Measurements from ENCODE around the gene XPR1. TPM values are rescaled to one million over a fixed set of nuclear protein-coding genes. Genes with fewer than 3 reads are reported as not detected.
"Not testable (repeated sequence)": the region's sequence is repeated elsewhere in the genome, so short reads cannot be mapped to it uniquely, and the experiment has no call there.

XPR1 gene
- total RNA-seq, 2 donors from 2014 or later = 18.0 to 21.2 TPM

- ATAC-seq (no peak), DNase-seq (ENCODE audit: low spot score) (no peak)
- Mint-ChIP-seq H3K36me3 (no peaks in the 10 kb centered on the region), H3K27ac (no peak overlapping the region), H3K4me3 (no peak overlapping the region), H3K9me3 (no peaks in the 10 kb centered on the region), H3K27me3 (no peaks in the 10 kb centered on the region), H3K4me1 (ENCODE audit: low read depth in 2 of 2) (peaks cover 8 to 18% of the 10 kb centered on the region in 2 donors)
Observed at GRCh38 chr1:180643693-180644092, 11.9 kb downstream of the XPR1 start.

GRCh38 chr1:180644526-180645192 lies 12.8 kb downstream of the XPR1 start:
- no peak for DNase-seq (ENCODE audit: low spot score)
- H3K4me1 Mint-ChIP-seq (ENCODE audit: low read depth in 2 of 2) = peaks cover 10 to 15% of the 10 kb centered on the region in 2 donors

GRCh38 chr1:180645261-180645660 lies 13.4 kb downstream of the XPR1 start:
- H3K4me1 Mint-ChIP-seq (ENCODE audit: low read depth in 2 of 2) = peaks cover 15% of the 10 kb centered on the region in 2 donors
- not testable (repeated sequence) for H3K27me3 Mint-ChIP-seq; H3K36me3 Mint-ChIP-seq; H3K27ac Mint-ChIP-seq; H3K9me3 Mint-ChIP-seq; ATAC-seq; DNase-seq (ENCODE audit: low spot score); H3K4me3 Mint-ChIP-seq

More at GRCh38 chr1:180644526-180645192, 12.8 kb downstream of the XPR1 start:
- Mint-ChIP-seq H3K27me3 (no peaks in the 10 kb centered on the region), H3K36me3 (no peaks in the 10 kb centered on the region), H3K27ac (no peak overlapping the region), H3K9me3 (no peaks in the 10 kb centered on the region), H3K4me3 (no peak overlapping the region)
- no peak for ATAC-seq

GRCh38 chr1:180646093-180646492 lies 14.3 kb downstream of the XPR1 start:
- Mint-ChIP-seq H3K4me3 (no peak overlapping the region), H3K36me3 (no peaks in the 10 kb centered on the region)

GRCh38 chr1:180646547-180646946 lies 14.7 kb downstream of the XPR1 start:
- Mint-ChIP-seq H3K27me3 (no peaks in the 10 kb centered on the region), H3K4me3 (no peak overlapping the region), H3K27ac (no peak overlapping the region), H3K9me3 (no peaks in the 10 kb centered on the region), H3K36me3 (no peaks in the 10 kb centered on the region), H3K4me1 (ENCODE audit: low read depth in 2 of 2) (peaks cover 17 to 18% of the 10 kb centered on the region in 2 donors)
- DNase-seq (ENCODE audit: low spot score) = no peak
- no peak for ATAC-seq

More at GRCh38 chr1:180646093-180646492, 14.3 kb downstream of the XPR1 start:
- no peaks in the 10 kb centered on the region for H3K27me3 Mint-ChIP-seq
- peaks cover 17 to 18% of the 10 kb centered on the region in 2 donors for H3K4me1 Mint-ChIP-seq (ENCODE audit: low read depth in 2 of 2)
- no peak for ATAC-seq
- no peak for DNase-seq (ENCODE audit: low spot score)
- H3K27ac Mint-ChIP-seq = no peak overlapping the region
- no peaks in the 10 kb centered on the region for H3K9me3 Mint-ChIP-seq

- Mint-ChIP-seq H3K36me3 (peaks cover 12% of the 10 kb centered on the region), H3K27me3 (no peaks in the 10 kb centered on the region), H3K9me3 (peaks cover 6% of the 10 kb centered on the region), H3K4me3 (no peak overlapping the region), H3K27ac (no peak overlapping the region), H3K4me1 (ENCODE audit: low read depth in 2 of 2) (peaks cover 11 to 16% of the 10 kb centered on the region in 2 donors)
- DNase-seq (ENCODE audit: low spot score) (no peak), ATAC-seq (no peak)
Observed at GRCh38 chr1:180652792-180653191, 21.0 kb downstream of the XPR1 start.

GRCh38 chr1:180662709-180663108 lies 30.9 kb downstream of the XPR1 start:
- H3K27ac Mint-ChIP-seq = no peak overlapping the region
- H3K4me1 Mint-ChIP-seq (ENCODE audit: low read depth in 2 of 2) = peaks cover 7 to 12% of the 10 kb centered on the region in 2 donors
- no peaks in the 10 kb centered on the region for H3K27me3 Mint-ChIP-seq
- ATAC-seq = no peak
- no peak overlapping the region for H3K4me3 Mint-ChIP-seq
- H3K9me3 Mint-ChIP-seq = peaks cover 31% of the 10 kb centered on the region
- peaks cover 56% of the 10 kb centered on the region for H3K36me3 Mint-ChIP-seq
- DNase-seq (ENCODE audit: low spot score) = no peak

GRCh38 chr1:180670681-180671080 lies 38.9 kb downstream of the XPR1 start:
- H3K4me1 Mint-ChIP-seq (ENCODE audit: low read depth in 2 of 2) = peaks cover 11 to 17% of the 10 kb centered on the region in 2 donors
- ATAC-seq = no peak
- H3K27ac Mint-ChIP-seq = no peak overlapping the region
- no peak overlapping the region for H3K4me3 Mint-ChIP-seq
- peaks cover 18% of the 10 kb centered on the region for H3K36me3 Mint-ChIP-seq
- H3K9me3 Mint-ChIP-seq = peaks cover 10% of the 10 kb centered on the region
- no peak for DNase-seq (ENCODE audit: low spot score)
- H3K27me3 Mint-ChIP-seq = no peaks in the 10 kb centered on the region

GRCh38 chr1:180672105-180672504 lies 40.3 kb downstream of the XPR1 start:
- no peak overlapping the region for H3K4me3 Mint-ChIP-seq
- ATAC-seq = no peak
- H3K36me3 Mint-ChIP-seq = peaks cover 9% of the 10 kb centered on the region
- H3K27ac Mint-ChIP-seq = no peak overlapping the region
- H3K27me3 Mint-ChIP-seq = no peaks in the 10 kb centered on the region
- peaks cover 7% of the 10 kb centered on the region for H3K9me3 Mint-ChIP-seq
- DNase-seq (ENCODE audit: low spot score) = no peak
- peaks cover 16 to 26% of the 10 kb centered on the region in 2 donors for H3K4me1 Mint-ChIP-seq (ENCODE audit: low read depth in 2 of 2)

- Mint-ChIP-seq H3K36me3 (peaks cover 9% of the 10 kb centered on the region), H3K9me3 (peaks cover 7% of the 10 kb centered on the region), H3K27me3 (no peaks in the 10 kb centered on the region), H3K27ac (no peak overlapping the region), H3K4me1 (ENCODE audit: low read depth in 2 of 2) (peaks cover 18 to 26% of the 10 kb centered on the region in 2 donors), H3K4me3 (no peak overlapping the region)
- DNase-seq (ENCODE audit: low spot score) (no peak), ATAC-seq (no peak)
Observed at GRCh38 chr1:180672505-180672904, 40.7 kb downstream of the XPR1 start.

- peaks cover 13 to 21% of the 10 kb centered on the region in 2 donors for H3K4me1 Mint-ChIP-seq (ENCODE audit: low read depth in 2 of 2)
- ATAC-seq = no peak
- peaks cover 15% of the 10 kb centered on the region for H3K36me3 Mint-ChIP-seq
- H3K27ac Mint-ChIP-seq = no peak overlapping the region
- H3K27me3 Mint-ChIP-seq = no peaks in the 10 kb centered on the region
- H3K4me3 Mint-ChIP-seq = no peak overlapping the region
- DNase-seq (ENCODE audit: low spot score) = no peak
- peaks cover 7% of the 10 kb centered on the region for H3K9me3 Mint-ChIP-seq
Observed at GRCh38 chr1:180674603-180675530, 43.0 kb downstream of the XPR1 start.

- DNase-seq (ENCODE audit: low spot score) (no peak), ATAC-seq (no peak)
- Mint-ChIP-seq H3K9me3 (peaks cover 7% of the 10 kb centered on the region), H3K27ac (no peak overlapping the region), H3K36me3 (peaks cover 15% of the 10 kb centered on the region), H3K4me1 (ENCODE audit: low read depth in 2 of 2) (peaks cover 13 to 21% of the 10 kb centered on the region in 2 donors), H3K4me3 (no peak overlapping the region), H3K27me3 (no peaks in the 10 kb centered on the region)
Observed at GRCh38 chr1:180675586-180675985, 43.8 kb downstream of the XPR1 start.

- DNase-seq (ENCODE audit: low spot score) (no peak), ATAC-seq (no peak)
- Mint-ChIP-seq H3K27me3 (no peaks in the 10 kb centered on the region), H3K9me3 (peaks cover 2% of the 10 kb centered on the region), H3K4me3 (no peak overlapping the region), H3K4me1 (ENCODE audit: low read depth in 2 of 2) (peaks cover 7 to 17% of the 10 kb centered on the region in 2 donors), H3K36me3 (peaks cover 12% of the 10 kb centered on the region), H3K27ac (peak overlapping the region in 1 of 2 donors; percentile 17)
Observed at GRCh38 chr1:180680558-180681144, 48.8 kb downstream of the XPR1 start.

GRCh38 chr1:180683117-180683516 lies 51.3 kb downstream of the XPR1 start:
- H3K4me3 Mint-ChIP-seq; H3K4me1 Mint-ChIP-seq (ENCODE audit: low read depth in 2 of 2); H3K27ac Mint-ChIP-seq; H3K9me3 Mint-ChIP-seq; DNase-seq (ENCODE audit: low spot score); H3K27me3 Mint-ChIP-seq; ATAC-seq: not testable (repeated sequence)
- peaks cover 21% of the 10 kb centered on the region for H3K36me3 Mint-ChIP-seq
